Heart left ventricle (tissue), 16 donors: ENCODE results near the gene MYBBP1A. TPM values are rescaled to one million over a fixed set of nuclear protein-coding genes. Genes with fewer than 3 reads are reported as not detected.
A peak's percentile ranks its signal among the peaks of the same experiment; 100 is the strongest.

ENCODE experiments used
- ATAC-seq, 4 donors: fragments of 200-7000 bp; cut with Tn5 transposase; one replicate each; pipeline ENCODE4 v1.9.1; 2020 to 2022; ENCODE audit warnings: moderate library complexity in 4 of 4, mild to moderate bottlenecking in 3 of 4, moderate number of reproducible peaks in 1 of 4
- DNase-seq, 5 donors: peaks; one replicate each; pipeline ENCODE4 v3.0.0-alpha.2; 2020
- H3K27ac ChIP-seq, 12 donors: fragments of 200-600 bp; sonication (generic) in 4 of 12; one replicate each; pipeline versions ENCODE4 v1.5.0 to v1.8.0; 2016 to 2022; ENCODE audit warnings: mild to moderate bottlenecking in 2 of 12
- H3K27me3 ChIP-seq, 9 donors: fragments of 200-600 bp; sonication (generic) in 2 of 9; one replicate each; pipeline versions ENCODE4 v1.5.1 to v1.8.0; 2016 to 2022; ENCODE audit warnings: mild to moderate bottlenecking in 3 of 9
- H3K36me3 ChIP-seq, 9 donors: fragments of 200-600 bp; sonication (generic) in 2 of 9; one replicate each; pipeline versions ENCODE4 v1.5.0 to v1.8.0; 2018 to 2022; ENCODE audit warnings: mild to moderate bottlenecking in 2 of 9
- H3K4me1 ChIP-seq, 12 donors: fragments of 200-600 bp; sonication (generic) in 4 of 12; one replicate each; pipeline versions ENCODE4 v1.5.0 to v1.8.0; 2016 to 2022; ENCODE audit warnings: mild to moderate bottlenecking in 3 of 12
- H3K4me3 ChIP-seq, 12 donors: fragments of 200-600 bp; sonication (generic) in 4 of 12; one replicate each; pipeline versions ENCODE4 v1.5.0 to v1.8.0; 2017 to 2022; ENCODE audit warnings: mild to moderate bottlenecking in 9 of 12, moderate library complexity in 4 of 12
- H3K9me3 ChIP-seq, 12 donors: fragments of 200-600 bp; sonication (generic) in 4 of 12; one replicate each; pipeline versions ENCODE4 v1.5.0 to v1.8.0; 2016 to 2022; ENCODE audit warnings: mild to moderate bottlenecking in 1 of 12
- CTCF ChIP-seq, 12 donors: fragments of 200-600 bp; sonication (generic) in 4 of 12; IDR thresholded peaks; one replicate each; pipeline versions ENCODE4 v1.5.0 to v1.8.0; 2018 to 2022; ENCODE audit warnings: antibody characterized with exemption in 12 of 12, mild to moderate bottlenecking in 5 of 12
- POLR2A ChIP-seq, 2 donors: fragments of 450-650 bp; IDR thresholded peaks; one replicate each; pipeline ENCODE4 v1.6.1; 2017; ENCODE audit warnings: antibody characterized with exemption in 2 of 2, mild to moderate bottlenecking in 2 of 2, moderate library complexity in 2 of 2
- whole genome bisulfite sequencing, 4 donors: extraction: QIAGEN DNeasy Blood & Tissue Kit in 2 of 4; methylation state at CpG; one replicate each; pipeline versions ENCODE4 v1.1.5 to v1.1.7; 2013 to 2018; 5-methylcytosine and 5-hydroxymethylcytosine counted together
- intact Hi-C, 10 donors: fragments of 100-400 bp; cut with DNase I; formaldehyde crosslinking; loops; one replicate each; pipeline versions ENCODE4 v1.11.1 to v1.14.2; 2022
- polyA plus RNA-seq, 2 donors: library from polyadenylated mRNA; stranded (reverse); fragments of 200-250 nt; gene quantifications; one replicate each; pipeline ENCODE4 v1.2.3, GENCODE V29; 2013
- total RNA-seq, 9 donors: library from RNA; depleted of rRNA in 2 of 9; stranded (reverse); fragments of >200 nt in 2 of 9; fragmentation: NEBNext Ultra II Directional in 3 of 9; extraction: Animal tissue kit (Norgen Biotek cat#: 25700) in 3 of 9; gene quantifications; one replicate each; pipeline versions ENCODE4 v1.1.0 to v1.2.4, GENCODE V29; 2016 to 2023
- donor health status: ischemic (EF 13 %, LVEDD 7.1; RV severe dilation, severe dysfunction).
- donor health status: healthy with polysubstance abuse.
- donor health status: DM: no; HTN: yes; CAD: no.
- donor health status: DM: no; HTN: no; CAD: no.
- donor health status: ischemic (EF 25% LVEDD 6.9; RV normal size, moderate dysfunction).
- donor health status: ischemic (EF 25% LVEDD 5.7; RV mildly dilated, moderate dysfunction).
- donor health status: healthy.
- donor health status: DM: yes; HTN: yes; CAD: no.
- donor health status: ischemic (EF 35%, LVEDD 5.7; RV mildly dilated, moderate dysfunction).
- donor health status: nonischemic (EF 11% LVEDD 7.7; RV severe dilation, severe dysfunction).
- donor health status: DM: yes; HTN: yes; CAD: no.
- donor health status: PGD.
- donor health status: ischemic (EF 29% LVEDD 5.4; RV normal size, mild dysfunction).
- donor health status: nonischemic (EF 23%, LVEDD 6.1; RV moderate dilation, normal function).

MYBBP1A gene
- total and polyA plus RNA-seq, 11 donors = 15.5 to 34.8 (median 24.4) TPM

GRCh38 chr17:4565209-4566141 lies 10.3 kb upstream of the MYBBP1A start:
- H3K27me3 ChIP-seq = no peaks in the 10 kb centered on the region
- ATAC-seq (peak; percentile 57 to 86 (median 82)), DNase-seq (peak in 4 of 5 donors; percentile 57 to 75 (median 68))
- no peak overlapping the region for H3K4me3 ChIP-seq
- peak; percentile 72 to 92 (median 83) for TF ChIP-seq CTCF (IDR thresholded peaks at IDR 0.05)
- no peak for TF ChIP-seq POLR2A (IDR thresholded peaks at IDR 0.05)
- peaks cover 0 to 19% (median 5%) of the 10 kb centered on the region in 12 donors for H3K4me1 ChIP-seq
- 33 to 37% (median 34%) methylated on average over 16 of the region's 16 CpGs for WGBS, 4 donors
- H3K36me3 ChIP-seq = no peaks in the 10 kb centered on the region
- H3K9me3 ChIP-seq = no peaks in the 10 kb centered on the region
- H3K27ac ChIP-seq = peak overlapping the region in 3 of 12 donors; percentile 13 to 42 (median 16)
- intact Hi-C loops = loop anchor here (1.0 to 10.0 kb wide), 8 partner anchors 42 to 329 kb away; partner anchors contain the start of gene C17orf107 (in 1 of the 10)

- Histone ChIP-seq H3K9me3 (no peaks in the 10 kb centered on the region), H3K4me1 (peaks cover 0 to 19% (median 5%) of the 10 kb centered on the region in 12 donors), H3K36me3 (no peaks in the 10 kb centered on the region), H3K4me3 (no peak overlapping the region), H3K27me3 (no peaks in the 10 kb centered on the region), H3K27ac (peak overlapping the region in 4 of 12 donors; percentile 15 to 43 (median 29))
- peak in 1 of 5 donors; percentile 9 for DNase-seq
- intact Hi-C loops = loop anchor here in 3 of 10 donors (5.0 to 10.0 kb wide), 3 partner anchors 140 to 333 kb away; partner anchors contain the start of gene C17orf107 (in 1 of the 3)
- TF ChIP-seq CTCF (IDR thresholded peaks at IDR 0.05) = no peak
- TF ChIP-seq POLR2A (IDR thresholded peaks at IDR 0.05) = no peak
- ATAC-seq = no peak
- 62 to 72% (median 68%) methylated on average over 8 of the region's 8 CpGs for WGBS, 4 donors
Measured at GRCh38 chr17:4562015-4562969, 7.1 kb upstream of the MYBBP1A start.

- DNase-seq = peak in 1 of 5 donors; percentile 14
- WGBS, 4 donors = 66 to 70% (median 67%) methylated on average over 6 to 11 of the region's 11 CpGs
- no peak for ATAC-seq
- TF ChIP-seq POLR2A (IDR thresholded peaks at IDR 0.05) (no peak), CTCF (IDR thresholded peaks at IDR 0.05) (no peak)
- H3K9me3 ChIP-seq = no peaks in the 10 kb centered on the region
- intact Hi-C loops = loop anchor here in 3 of 10 donors (5.0 to 10.0 kb wide), 3 partner anchors 139 to 334 kb away; partner anchors contain the start of gene C17orf107 (in 1 of the 3)
- H3K36me3 ChIP-seq = no peaks in the 10 kb centered on the region
- peaks cover 0 to 20% (median 7%) of the 10 kb centered on the region in 12 donors for H3K4me1 ChIP-seq
- H3K27ac ChIP-seq = no peak overlapping the region
- no peaks in the 10 kb centered on the region for H3K27me3 ChIP-seq
- H3K4me3 ChIP-seq = no peak overlapping the region
Measured at GRCh38 chr17:4560837-4561256, 5.7 kb upstream of the MYBBP1A start.
